ENCODE data around the gene CCDC187.

Gene CCDC187

GRCh38 chr9:136326761-136327303 is 22.9 kb upstream of the CCDC187 start:
- peaks cover 21% of the 10 kb centered on the region for H3K4me1 ChIP-seq (ENCODE audit: insufficient read depth, low read length)
- no peak for DNase-seq
- H3K79me2 ChIP-seq (ENCODE audit: insufficient read depth, low read length): no peaks in the 10 kb centered on the region
- H3K36me3 ChIP-seq (ENCODE audit: insufficient read depth, low read length): no peaks in the 10 kb centered on the region
- H3K9ac ChIP-seq (ENCODE audit: low read depth, low read length): peak overlapping the region; percentile 62; the same call in 1 of the 2 replicates
- no peaks in the 10 kb centered on the region for H3K9me3 ChIP-seq (ENCODE audit: insufficient read depth, low read length, severe bottlenecking)
- H3K27me3 ChIP-seq (ENCODE audit: insufficient read depth, low read length, poor library complexity): peaks cover 32% of the 10 kb centered on the region
- no peak for ATAC-seq (ENCODE audit: insufficient read depth, low read depth)
- no peak for TF ChIP-seq EZH2 (IDR thresholded peaks at IDR 0.05; ENCODE audit: borderline replicate concordance, low read depth, low read length, severe bottlenecking)
- TF ChIP-seq CTCF (IDR thresholded peaks at IDR 0.05; ENCODE audit: borderline replicate concordance, extremely low read depth, low read length, poor library complexity, severe bottlenecking): no peak
- H3K4me2 ChIP-seq (ENCODE audit: insufficient read depth, low read length): peak overlapping the region; percentile 77
- H4K20me1 ChIP-seq (ENCODE audit: insufficient read depth, low read length): peaks cover 27% of the 10 kb centered on the region; the same call in 1 of the 2 replicates
- peak overlapping the region in 1 of 2 experiments; percentile 60; a peak in 2 of 4 replicates for H3K4me3 ChIP-seq (ENCODE audit: low read depth in 1 of 2, low read length in 2 of 2)
- H2AFZ ChIP-seq (ENCODE audit: low read depth, low read length): no peak overlapping the region
- no peak overlapping the region for H3K27ac ChIP-seq (ENCODE audit: low read length)

- no peak overlapping the region for H3K4me3 ChIP-seq (ENCODE audit: low read depth in 1 of 2, low read length in 2 of 2)
- H4K20me1 ChIP-seq (ENCODE audit: insufficient read depth, low read length): peaks cover 27% of the 10 kb centered on the region; the same call in 1 of the 2 replicates
- H3K79me2 ChIP-seq (ENCODE audit: insufficient read depth, low read length): no peaks in the 10 kb centered on the region
- H3K4me1 ChIP-seq (ENCODE audit: insufficient read depth, low read length): peaks cover 21% of the 10 kb centered on the region
- H3K9ac ChIP-seq (ENCODE audit: low read depth, low read length): no peak overlapping the region
- ATAC-seq (ENCODE audit: insufficient read depth, low read depth) (no peak), DNase-seq (no peak)
- no peak overlapping the region for H3K27ac ChIP-seq (ENCODE audit: low read length)
- peak overlapping the region; percentile 77; the same call in 1 of the 2 replicates for H3K4me2 ChIP-seq (ENCODE audit: insufficient read depth, low read length)
- no peaks in the 10 kb centered on the region for H3K9me3 ChIP-seq (ENCODE audit: insufficient read depth, low read length, severe bottlenecking)
- peaks cover 39% of the 10 kb centered on the region for H3K27me3 ChIP-seq (ENCODE audit: insufficient read depth, low read length, poor library complexity)
- H3K36me3 ChIP-seq (ENCODE audit: insufficient read depth, low read length): no peaks in the 10 kb centered on the region
- no peak overlapping the region for H2AFZ ChIP-seq (ENCODE audit: low read depth, low read length)
- TF ChIP-seq EZH2 (IDR thresholded peaks at IDR 0.05; ENCODE audit: borderline replicate concordance, low read depth, low read length, severe bottlenecking): no peak
- TF ChIP-seq CTCF (IDR thresholded peaks at IDR 0.05; ENCODE audit: borderline replicate concordance, extremely low read depth, low read length, poor library complexity, severe bottlenecking): no peak
Observed at GRCh38 chr9:136326061-136326760, 22.3 kb upstream of the CCDC187 start.

GRCh38 chr9:136325358-136325757 is 21.5 kb upstream of the CCDC187 start:
- ATAC-seq (ENCODE audit: insufficient read depth, low read depth) (no peak), DNase-seq (no peak)
- Histone ChIP-seq H3K27me3 (ENCODE audit: insufficient read depth, low read length, poor library complexity) (peaks cover 39% of the 10 kb centered on the region), H2AFZ (ENCODE audit: low read depth, low read length) (no peak overlapping the region), H3K4me1 (ENCODE audit: insufficient read depth, low read length) (peaks cover 21% of the 10 kb centered on the region), H3K9ac (ENCODE audit: low read depth, low read length) (no peak overlapping the region), H3K4me2 (ENCODE audit: insufficient read depth, low read length) (no peak overlapping the region), H3K4me3 (ENCODE audit: low read depth in 1 of 2, low read length in 2 of 2) (no peak overlapping the region), H3K79me2 (ENCODE audit: insufficient read depth, low read length) (no peaks in the 10 kb centered on the region), H3K36me3 (ENCODE audit: insufficient read depth, low read length) (no peaks in the 10 kb centered on the region), H3K9me3 (ENCODE audit: insufficient read depth, low read length, severe bottlenecking) (no peaks in the 10 kb centered on the region), H3K27ac (ENCODE audit: low read length) (no peak overlapping the region), H4K20me1 (ENCODE audit: insufficient read depth, low read length) (peaks cover 22% of the 10 kb centered on the region; the same call in 1 of the 2 replicates)
- TF ChIP-seq CTCF (IDR thresholded peaks at IDR 0.05; ENCODE audit: borderline replicate concordance, extremely low read depth, low read length, poor library complexity, severe bottlenecking) (no peak), EZH2 (IDR thresholded peaks at IDR 0.05; ENCODE audit: borderline replicate concordance, low read depth, low read length, severe bottlenecking) (no peak)
